ENCODE results near the gene GGNBP2.

Gene GGNBP2

DNA sequence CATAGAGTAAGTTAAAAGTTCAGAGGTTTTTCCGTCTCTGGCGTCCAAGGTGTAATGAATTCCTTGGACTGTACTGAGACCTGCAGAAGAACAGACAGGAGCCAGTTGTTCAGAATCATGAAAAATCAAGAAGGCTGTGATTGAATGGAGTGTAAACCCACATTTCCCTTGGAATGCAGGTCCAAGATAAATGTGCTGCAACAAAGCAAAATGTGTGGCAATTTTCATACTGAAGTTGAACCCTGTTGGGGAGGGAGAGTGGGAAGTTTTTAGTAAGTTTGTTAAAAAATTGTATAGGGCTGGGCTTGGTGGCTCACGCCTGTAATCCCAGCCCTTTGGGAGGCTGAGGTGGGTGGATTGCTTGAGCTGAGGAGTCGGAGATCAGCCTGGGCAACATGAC, 21.4 kb downstream of the GGNBP2 start:
- DNase-seq = no peak

DNA sequence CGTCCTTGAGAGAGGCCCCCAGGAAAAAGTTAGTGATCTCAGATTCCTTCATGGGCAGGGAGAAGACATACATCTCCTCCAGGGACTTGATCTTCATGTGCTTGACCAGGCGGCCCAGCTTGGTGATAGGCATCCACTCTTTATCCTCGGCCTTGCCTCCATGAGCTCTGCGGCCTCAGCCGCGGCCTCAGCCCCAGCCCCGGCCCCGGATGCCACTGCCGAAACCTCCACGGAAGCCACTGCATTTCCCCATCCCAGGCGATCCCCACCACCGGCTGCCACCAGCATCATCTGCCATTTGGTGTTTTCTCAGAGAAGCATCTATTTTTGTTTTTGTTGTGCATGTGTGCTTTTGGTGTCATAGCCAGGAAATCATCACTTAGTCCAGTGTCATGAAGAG, 30.3 kb downstream of the GGNBP2 start:
- DNase-seq = no peak

GRCh38 chr17:36576793-36577192, 32.1 kb downstream of the GGNBP2 start:
- no peak for DNase-seq

GRCh38 chr17:36578671-36579070, 34.0 kb downstream of the GGNBP2 start:
- no peak for DNase-seq

DNA sequence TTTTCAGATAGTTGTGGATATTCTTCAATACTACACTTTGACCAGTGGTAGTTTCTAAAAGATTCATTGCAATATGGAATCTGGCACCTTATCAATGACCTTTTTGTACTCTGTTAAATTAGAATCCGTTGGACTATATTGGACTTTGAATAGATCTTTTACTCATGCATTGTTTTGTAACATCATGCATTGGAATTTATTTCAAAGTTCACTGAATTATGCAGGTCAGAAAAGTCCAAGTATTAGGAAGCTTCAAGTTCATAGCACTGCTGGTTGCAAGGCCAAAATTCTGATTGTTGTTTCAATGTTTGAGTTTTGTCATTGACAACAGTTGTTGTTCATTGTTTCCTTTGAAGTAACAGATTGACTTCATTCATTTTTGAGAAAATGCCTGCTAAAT, 39.1 kb downstream of the GGNBP2 start:
- DNase-seq = no peak

DNA sequence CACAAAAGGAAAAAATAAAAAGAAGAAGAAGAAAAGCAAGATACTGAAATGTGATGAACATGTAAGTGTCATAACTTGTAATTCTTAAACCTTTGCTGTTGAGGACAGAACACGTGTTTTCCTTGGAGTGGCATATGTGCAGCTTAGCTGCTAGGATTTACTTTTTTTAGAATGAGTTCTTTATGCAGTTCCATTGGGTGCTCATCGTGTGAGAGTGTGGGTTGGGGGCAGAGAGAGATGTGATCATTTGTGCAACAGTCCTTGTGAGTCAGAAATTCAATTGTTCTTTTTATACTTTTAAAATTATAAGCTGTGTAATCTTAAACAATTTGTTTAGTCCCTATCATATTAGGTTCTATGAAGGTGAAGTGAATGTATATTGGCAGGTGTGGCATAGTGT, 41.4 kb downstream of the GGNBP2 start:
- DNase-seq = no peak

DNA sequence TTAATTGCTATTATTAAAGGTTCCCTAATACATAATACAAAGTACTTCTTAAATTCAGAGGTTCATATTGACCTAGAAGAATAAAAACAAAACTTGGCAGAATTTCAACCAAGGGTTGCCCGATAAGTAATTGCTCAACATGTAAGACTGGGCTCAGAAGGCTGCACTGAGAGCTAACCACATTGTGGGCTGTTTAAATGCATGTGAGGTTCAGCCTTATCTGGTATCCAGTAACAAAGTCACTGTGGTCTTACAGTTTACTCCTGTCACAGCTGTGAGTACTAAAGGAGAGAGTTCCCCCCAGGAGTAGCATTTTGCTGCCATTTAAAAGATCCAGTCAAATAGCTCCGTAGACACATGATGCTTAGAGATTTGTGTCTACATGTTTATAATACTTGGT, 45.4 kb downstream of the GGNBP2 start:
- no peak for DNase-seq

- DNase-seq = peak; percentile 20
Measured at GRCh38 chr17:36591434-36592315, 47.0 kb downstream of the GGNBP2 start, which contains the start of gene DHRS11. DHRS11 (plus strand) TSS chr17:36591879; CDS start chr17:36592010, 131 bp downstream.

- DNase-seq = no peak
Measured at GRCh38 chr17:36592316-36592715, 47.6 kb downstream of the GGNBP2 start.

DNA sequence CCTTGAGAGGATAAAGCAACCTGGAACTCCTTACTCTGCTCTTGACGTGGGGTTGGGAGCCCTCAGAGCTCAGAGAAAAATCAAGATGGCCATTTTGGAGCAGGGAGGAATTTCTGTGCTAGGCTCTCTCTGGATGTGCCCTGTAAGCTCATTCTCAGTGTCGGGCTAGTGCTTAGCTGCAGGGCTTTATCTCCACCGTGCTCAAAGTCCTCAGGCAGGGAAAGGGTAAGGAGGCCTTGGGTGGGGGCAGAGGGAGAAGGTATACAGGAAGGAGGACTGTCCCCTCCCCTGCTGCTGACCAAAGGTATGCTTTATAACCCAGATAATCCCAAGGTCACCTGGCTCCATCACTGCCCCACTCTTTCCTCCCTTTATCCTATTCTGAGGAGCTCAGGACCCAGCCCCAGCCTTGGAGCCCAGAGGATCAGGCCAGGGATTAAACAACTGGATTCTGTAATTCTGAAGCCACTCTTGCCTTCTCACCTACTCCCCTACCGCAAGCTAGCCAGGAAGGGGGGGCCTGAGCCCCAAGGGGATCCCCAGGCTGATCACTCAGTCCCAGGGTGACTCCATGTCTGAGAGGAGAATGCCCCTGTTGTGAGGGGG, 48.1 kb downstream of the GGNBP2 start:
- DNase-seq = no peak

GRCh38 chr17:36593656-36594316, 49.1 kb downstream of the GGNBP2 start:
- no peak for DNase-seq

- DNase-seq = no peak
Measured at GRCh38 chr17:36594626-36595401, 50.1 kb downstream of the GGNBP2 start.

DNA sequence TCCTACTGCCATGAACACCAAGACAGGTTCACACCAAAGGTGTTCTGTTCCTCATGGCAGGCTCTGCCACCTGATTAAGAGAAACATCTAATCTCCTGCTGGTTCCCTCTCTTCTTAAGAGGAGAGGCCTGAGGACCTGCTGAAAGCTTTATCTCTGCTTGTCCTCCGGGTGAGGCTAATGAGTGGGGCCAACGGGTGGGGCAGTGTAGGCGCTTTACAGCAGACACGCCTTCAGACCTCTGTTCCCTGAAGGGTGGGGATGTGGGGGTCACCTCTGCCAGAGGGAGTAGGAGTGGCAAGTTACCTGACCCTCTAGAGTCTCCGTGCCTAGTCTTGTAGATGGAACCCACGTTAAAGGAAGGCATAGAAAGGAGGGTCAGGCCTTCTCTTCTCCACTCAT, 52.5 kb downstream of the GGNBP2 start:
- DNase-seq = no peak

- DNase-seq = no peak
Measured at GRCh38 chr17:36597866-36598777, 53.4 kb downstream of the GGNBP2 start.

DNA sequence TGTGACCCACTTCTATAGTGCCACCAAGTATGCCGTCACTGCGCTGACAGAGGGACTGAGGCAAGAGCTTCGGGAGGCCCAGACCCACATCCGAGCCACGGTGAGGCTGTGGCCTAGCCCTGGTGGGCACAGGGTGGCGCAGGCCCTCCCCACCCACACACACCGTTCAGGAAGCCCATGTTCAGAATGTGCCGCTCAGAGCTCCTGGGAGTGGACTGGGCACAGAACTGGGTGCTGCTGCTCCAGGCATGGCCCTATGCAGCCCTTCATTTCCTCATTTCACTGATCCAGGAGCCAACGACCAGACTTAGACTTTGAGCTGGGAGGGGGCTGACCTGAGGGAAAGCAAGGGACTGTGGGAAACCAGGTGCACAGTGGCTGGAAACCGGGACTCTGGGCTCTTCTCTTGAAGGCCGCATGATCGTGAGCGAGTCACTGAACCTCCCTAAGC, 54.3 kb downstream of the GGNBP2 start:
- no peak for DNase-seq

DNA sequence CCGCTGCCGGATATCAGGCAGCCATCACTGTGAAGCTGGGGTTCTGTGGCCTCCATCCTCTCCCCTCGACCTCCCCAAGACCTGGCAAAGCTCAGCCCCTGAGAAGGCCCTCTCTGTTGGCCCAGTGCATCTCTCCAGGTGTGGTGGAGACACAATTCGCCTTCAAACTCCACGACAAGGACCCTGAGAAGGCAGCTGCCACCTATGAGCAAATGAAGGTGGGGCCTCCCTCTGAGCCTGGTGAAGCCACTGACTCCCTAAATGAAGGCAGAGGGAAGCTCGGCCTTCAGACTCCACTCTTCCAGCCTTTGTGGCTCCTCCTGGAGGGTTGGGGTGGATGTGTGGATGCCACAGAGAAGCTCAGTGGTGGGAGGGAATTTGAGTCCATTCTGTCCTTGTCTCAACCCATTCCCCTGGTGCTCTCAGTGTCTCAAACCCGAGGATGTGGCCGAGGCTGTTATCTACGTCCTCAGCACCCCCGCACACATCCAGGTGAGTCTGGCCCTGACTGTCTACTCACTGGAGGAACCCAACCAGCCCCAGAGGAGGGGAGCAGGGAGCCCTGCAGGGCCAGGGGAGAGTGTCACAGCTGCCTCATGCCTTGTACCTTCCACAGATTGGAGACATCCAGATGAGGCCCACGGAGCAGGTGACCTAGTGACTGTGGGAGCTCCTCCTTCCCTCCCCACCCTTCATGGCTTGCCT, 55.0 kb downstream of the GGNBP2 start:
- DNase-seq = no peak

GRCh38 chr17:36600465-36600864, 55.7 kb downstream of the GGNBP2 start:
- no peak for DNase-seq

DNA sequence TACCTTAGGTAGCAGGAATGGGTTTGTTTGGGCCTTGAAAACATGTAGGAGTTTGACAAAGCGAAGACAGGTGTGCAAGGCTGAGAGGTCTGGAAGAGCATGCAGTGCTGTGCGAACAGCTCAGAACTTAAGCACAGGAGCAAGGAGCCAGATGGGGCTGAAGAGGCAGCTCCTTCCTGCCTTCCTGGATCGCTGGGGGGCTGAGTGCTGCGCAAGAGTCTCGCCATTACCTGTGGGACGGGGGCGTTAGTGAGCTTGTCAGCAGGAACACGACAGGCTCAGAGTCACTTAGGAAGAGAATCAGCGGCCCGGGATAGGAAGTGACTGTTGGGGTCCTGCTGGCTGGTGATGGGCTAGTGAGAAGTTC, 56.2 kb downstream of the GGNBP2 start:
- no peak for DNase-seq

DNA sequence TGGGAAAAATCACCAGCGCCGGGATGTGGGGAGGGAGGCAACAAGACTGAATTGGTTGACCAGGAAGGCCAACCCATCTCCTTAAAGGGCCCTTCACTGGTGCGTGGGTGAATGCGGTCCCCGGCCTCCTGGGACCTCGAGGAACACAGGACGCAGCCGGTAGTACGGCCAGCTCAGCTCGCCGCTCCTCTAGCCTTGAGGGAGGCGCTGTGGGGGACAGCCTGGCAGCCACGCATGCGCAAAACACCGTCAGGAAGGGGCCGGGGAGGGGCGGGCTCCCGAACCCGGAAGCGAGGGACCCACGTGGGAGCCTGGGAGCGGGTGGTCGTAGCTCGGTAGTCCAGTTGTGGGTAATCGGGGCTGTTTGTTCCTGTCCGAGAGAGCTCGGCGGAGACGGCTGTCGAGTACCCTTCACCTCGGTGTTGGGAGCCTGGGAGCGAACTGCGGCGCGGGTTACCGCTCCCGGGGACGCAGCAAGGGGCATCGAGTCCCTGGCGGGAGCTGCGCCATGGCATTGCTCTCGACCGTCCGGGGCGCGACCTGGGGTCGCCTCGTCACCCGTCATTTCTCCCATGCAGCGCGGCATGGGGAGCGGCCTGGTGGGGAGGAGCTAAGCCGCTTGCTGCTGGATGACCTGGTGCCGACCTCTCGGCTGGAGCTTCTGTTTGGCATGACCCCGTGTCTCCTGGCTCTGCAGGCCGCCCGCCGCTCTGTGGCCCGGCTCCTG, 56.7 kb downstream of the GGNBP2 start, which contains the start of gene MRM1:
Gene MRM1 (plus strand): TSS at position 281 of the 727 bp plus-strand sequence. CDS start 228 bp downstream, at position 509.
- DNase-seq = peak; percentile 85

DNA sequence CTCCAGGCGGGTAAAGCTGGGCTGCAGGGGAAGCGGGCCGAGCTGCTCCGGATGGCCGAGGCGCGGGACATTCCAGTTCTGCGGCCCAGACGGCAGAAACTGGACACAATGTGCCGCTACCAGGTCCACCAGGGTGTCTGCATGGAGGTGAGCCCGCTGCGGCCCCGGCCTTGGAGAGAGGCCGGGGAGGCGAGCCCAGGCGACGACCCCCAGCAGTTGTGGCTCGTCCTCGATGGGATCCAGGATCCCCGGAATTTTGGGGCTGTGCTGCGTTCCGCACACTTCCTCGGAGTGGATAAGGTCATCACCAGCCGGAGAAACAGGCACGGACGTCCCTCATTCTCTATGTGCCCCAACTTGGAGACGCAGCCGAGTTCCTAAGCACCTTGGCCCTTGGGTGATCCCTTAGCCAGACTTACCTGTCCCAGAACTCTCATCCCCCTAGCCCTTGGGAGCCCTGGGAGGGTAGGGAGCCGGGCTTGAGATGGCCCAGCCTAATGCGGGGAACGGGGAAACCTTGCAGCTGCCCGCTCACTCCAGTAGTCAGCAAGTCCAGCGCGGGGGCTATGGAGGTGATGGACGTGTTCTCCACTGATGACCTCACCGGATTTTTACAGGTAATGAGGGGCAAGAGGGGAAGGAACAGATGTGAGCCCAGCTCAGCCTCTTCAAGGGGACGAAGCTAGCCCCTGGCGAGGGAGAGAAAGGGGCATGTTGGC, 57.5 kb downstream of the GGNBP2 start:
- DNase-seq = no peak
